SK-N-SH treated with all-trans-retinoic acid at 6 μM for 48 hours (cell line): Measurements from ENCODE around the gene PROM2.

ENCODE experiments used
- ATAC-seq: fragments of 200-7000 bp; cut with Tn5 transposase; 3 replicates; pipeline ENCODE4 v1.9.1; 2020; ENCODE audit warnings: mild to moderate bottlenecking, moderate library complexity
- ARNTL ChIP-seq: fragments of 450-650 bp; formaldehyde crosslinking; IDR thresholded peaks from 2 replicates; pipeline ENCODE4 v1.5.0; 2020; ENCODE audit warnings: low read depth, mild to moderate bottlenecking, moderate library complexity, borderline replicate concordance
- BACH2 ChIP-seq: fragments of 250-450 bp; sonication (Bioruptor Pico); IDR thresholded peaks from 2 replicates; pipeline ENCODE4 v1.9.0; 2021; ENCODE audit warnings: mild to moderate bottlenecking, borderline replicate concordance
- CREB5 ChIP-seq: fragments of 250-450 bp; sonication (Bioruptor Pico); IDR thresholded peaks from 2 replicates; pipeline ENCODE4 v1.5.1; 2020; ENCODE audit warnings: low read depth, mild to moderate bottlenecking, moderate library complexity
- CSDC2 ChIP-seq: fragments of 250-450 bp; sonication (Bioruptor Pico); IDR thresholded peaks from 2 replicates; pipeline ENCODE4 v1.5.0; 2020; ENCODE audit warnings: mild to moderate bottlenecking, moderate library complexity
- ESRRG ChIP-seq: fragments of 250-450 bp; sonication (Bioruptor Pico); IDR thresholded peaks from 2 replicates; pipeline ENCODE4 v1.6.1; 2021; ENCODE audit warnings: mild to moderate bottlenecking
- PPARA ChIP-seq: fragments of 250-450 bp; sonication (Bioruptor Pico); IDR thresholded peaks from 2 replicates; pipeline ENCODE4 v1.5.0; 2020; ENCODE audit warnings: mild to moderate bottlenecking, borderline replicate concordance
- RARB ChIP-seq: fragments of 250-450 bp; sonication (Bioruptor Pico); IDR thresholded peaks from 2 replicates; pipeline ENCODE4 v1.8.0; 2021; ENCODE audit warnings: mild to moderate bottlenecking, moderate library complexity
- SNAI2 ChIP-seq: fragments of 250-450 bp; sonication (Bioruptor Pico); IDR thresholded peaks from 2 replicates; pipeline ENCODE4 v1.5.0; 2020; ENCODE audit warnings: mild to moderate bottlenecking, moderate library complexity
- TCF4 ChIP-seq: fragments of 250-450 bp; sonication (Bioruptor Pico); IDR thresholded peaks from 2 replicates; pipeline ENCODE4 v1.8.0; 2021; ENCODE audit warnings: mild to moderate bottlenecking, moderate library complexity, borderline replicate concordance
- TOX ChIP-seq: fragments of 250-450 bp; sonication (Bioruptor Pico); IDR thresholded peaks from 2 replicates; pipeline ENCODE4 v1.8.0; 2021; ENCODE audit warnings: mild to moderate bottlenecking, moderate library complexity, borderline replicate concordance
- TSHZ2 ChIP-seq: fragments of 250-450 bp; sonication (Bioruptor Pico); IDR thresholded peaks from 2 replicates; pipeline ENCODE4 v1.5.0; 2020; ENCODE audit warnings: mild to moderate bottlenecking, moderate library complexity
- ZC3H10 ChIP-seq: fragments of 250-450 bp; sonication (Bioruptor Pico); IDR thresholded peaks from 2 replicates; pipeline ENCODE4 v1.5.1; 2021; ENCODE audit warnings: mild to moderate bottlenecking, moderate library complexity
- ZFP3 ChIP-seq: fragments of 250-450 bp; sonication (Bioruptor Pico); IDR thresholded peaks from 2 replicates; pipeline ENCODE4 v1.5.0; 2020; ENCODE audit warnings: mild to moderate bottlenecking, moderate library complexity
- ZFP30 ChIP-seq: fragments of 450-650 bp; formaldehyde crosslinking; IDR thresholded peaks from 2 replicates; pipeline ENCODE4 v1.5.0; 2022; ENCODE audit warnings: mild to moderate bottlenecking, moderate library complexity
- ZNF565 ChIP-seq: fragments of 450-650 bp; formaldehyde crosslinking; conservative IDR thresholded peaks from 2 replicates; pipeline ENCODE4 v1.5.0; 2020; ENCODE audit warnings: low read depth, mild to moderate bottlenecking, moderate library complexity
- ZNF70 ChIP-seq: fragments of 450-650 bp; formaldehyde crosslinking; IDR thresholded peaks from 2 replicates; pipeline ENCODE4 v1.5.0; 2020; ENCODE audit warnings: mild to moderate bottlenecking, moderate library complexity
- ZNF8 ChIP-seq: fragments of 450-650 bp; formaldehyde crosslinking; IDR thresholded peaks from 2 replicates; pipeline ENCODE4 v1.5.0; 2020; ENCODE audit warnings: mild to moderate bottlenecking, moderate library complexity
- TF ChIP-seq, protein P1 (sequence below): fragments of 250-450 bp; sonication (Bioruptor Pico); IDR thresholded peaks from 2 replicates; pipeline ENCODE4 v1.8.0; 2020; ENCODE audit warnings: mild to moderate bottlenecking, moderate library complexity, borderline replicate concordance
- TF ChIP-seq, protein P2 (sequence below): fragments of 250-450 bp; sonication (Bioruptor Pico); IDR thresholded peaks from 2 replicates; pipeline ENCODE4 v1.5.1; 2021; ENCODE audit warnings: mild to moderate bottlenecking, moderate library complexity

Gene PROM2

GRCh38 chr2:95313296-95314131 is 39.3 kb downstream of the PROM2 start:
- ATAC-seq: no peak
- TF ChIP-seq ZFP3 (CRISPR knock-in tag) (no peak), PPARA (CRISPR knock-in tag) (no peak), RARB (no peak), ARNTL (CRISPR knock-in tag) (no peak), ZNF565 (CRISPR knock-in tag) (no peak), TOX (CRISPR knock-in tag) (no peak), TCF4 (no peak), ZC3H10 (CRISPR knock-in tag) (no peak), CSDC2 (CRISPR knock-in tag) (no peak), SNAI2 (CRISPR knock-in tag) (no peak), BACH2 (CRISPR knock-in tag) (no peak), ZNF70 (CRISPR knock-in tag) (no peak), ZFP30 (CRISPR knock-in tag) (no peak), ZNF8 (CRISPR knock-in tag) (no peak), TSHZ2 (CRISPR knock-in tag) (no peak), CREB5 (no peak), ESRRG (CRISPR knock-in tag) (no peak)
- TF ChIP-seq, protein P1, sequence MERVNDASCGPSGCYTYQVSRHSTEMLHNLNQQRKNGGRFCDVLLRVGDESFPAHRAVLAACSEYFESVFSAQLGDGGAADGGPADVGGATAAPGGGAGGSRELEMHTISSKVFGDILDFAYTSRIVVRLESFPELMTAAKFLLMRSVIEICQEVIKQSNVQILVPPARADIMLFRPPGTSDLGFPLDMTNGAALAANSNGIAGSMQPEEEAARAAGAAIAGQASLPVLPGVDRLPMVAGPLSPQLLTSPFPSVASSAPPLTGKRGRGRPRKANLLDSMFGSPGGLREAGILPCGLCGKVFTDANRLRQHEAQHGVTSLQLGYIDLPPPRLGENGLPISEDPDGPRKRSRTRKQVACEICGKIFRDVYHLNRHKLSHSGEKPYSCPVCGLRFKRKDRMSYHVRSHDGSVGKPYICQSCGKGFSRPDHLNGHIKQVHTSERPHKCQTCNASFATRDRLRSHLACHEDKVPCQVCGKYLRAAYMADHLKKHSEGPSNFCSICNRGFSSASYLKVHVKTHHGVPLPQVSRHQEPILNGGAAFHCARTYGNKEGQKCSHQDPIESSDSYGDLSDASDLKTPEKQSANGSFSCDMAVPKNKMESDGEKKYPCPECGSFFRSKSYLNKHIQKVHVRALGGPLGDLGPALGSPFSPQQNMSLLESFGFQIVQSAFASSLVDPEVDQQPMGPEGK: no peak

GRCh38 chr2:95314598-95314963 is 40.3 kb downstream of the PROM2 start:
- no peak for TF ChIP-seq CREB5
- TF ChIP-seq, protein P2, sequence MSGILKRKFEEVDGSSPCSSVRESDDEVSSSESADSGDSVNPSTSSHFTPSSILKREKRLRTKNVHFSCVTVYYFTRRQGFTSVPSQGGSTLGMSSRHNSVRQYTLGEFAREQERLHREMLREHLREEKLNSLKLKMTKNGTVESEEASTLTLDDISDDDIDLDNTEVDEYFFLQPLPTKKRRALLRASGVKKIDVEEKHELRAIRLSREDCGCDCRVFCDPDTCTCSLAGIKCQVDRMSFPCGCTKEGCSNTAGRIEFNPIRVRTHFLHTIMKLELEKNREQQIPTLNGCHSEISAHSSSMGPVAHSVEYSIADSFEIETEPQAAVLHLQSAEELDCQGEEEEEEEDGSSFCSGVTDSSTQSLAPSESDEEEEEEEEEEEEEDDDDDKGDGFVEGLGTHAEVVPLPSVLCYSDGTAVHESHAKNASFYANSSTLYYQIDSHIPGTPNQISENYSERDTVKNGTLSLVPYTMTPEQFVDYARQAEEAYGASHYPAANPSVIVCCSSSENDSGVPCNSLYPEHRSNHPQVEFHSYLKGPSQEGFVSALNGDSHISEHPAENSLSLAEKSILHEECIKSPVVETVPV (CRISPR knock-in tag): no peak
- no peak for TF ChIP-seq CSDC2 (CRISPR knock-in tag)
- no peak for TF ChIP-seq BACH2 (CRISPR knock-in tag)
- no peak for TF ChIP-seq RARB
- TF ChIP-seq ARNTL (CRISPR knock-in tag): no peak
- no peak for TF ChIP-seq ZFP3 (CRISPR knock-in tag)
- no peak for TF ChIP-seq ZNF565 (CRISPR knock-in tag)
- no peak for TF ChIP-seq TOX (CRISPR knock-in tag)
- no peak for TF ChIP-seq TSHZ2 (CRISPR knock-in tag)
- no peak for TF ChIP-seq TCF4
- no peak for TF ChIP-seq ESRRG (CRISPR knock-in tag)
- TF ChIP-seq PPARA (CRISPR knock-in tag): no peak
- ATAC-seq: no peak
